Activated B cell treated with CpG ODN at 0.5 μM for 24 hours (primary cell): ENCODE data around the gene SYT13. TPM values are rescaled to one million over a fixed set of nuclear protein-coding genes. Genes with fewer than 3 reads are reported as not detected.

ENCODE experiments used
- ATAC-seq: fragments of 200-7000 bp; cut with Tn5 transposase; one replicate; pipeline ENCODE4 v1.10.0; 2021; ENCODE audit warnings: low read depth, mild to moderate bottlenecking, moderate library complexity
- CTCF ChIA-PET: fragments of 350-600 bp; sonication (Branson Sonifier 250); formaldehyde crosslinking; loops from one replicate; lab custom pipeline; 2021; ENCODE audit warnings: antibody characterized with exemption; lab: Charles Lee
- POLR2A ChIA-PET: fragments of 350-600 bp; sonication (Branson Sonifier 250); formaldehyde crosslinking; loops from one replicate; lab custom pipeline; 2021; ENCODE audit warnings: antibody characterized with exemption; lab: Charles Lee
- DNase-seq: peaks from one replicate; pipeline ENCODE4 v3.0.0; 2022
- H3K27ac Mint-ChIP-seq: one replicate; pipeline ENCODE4 v1.8.0; 2020; ENCODE audit warnings: mixed read lengths
- H3K27me3 Mint-ChIP-seq: one replicate; pipeline ENCODE4 v1.8.0; 2021; ENCODE audit warnings: mixed read lengths
- H3K36me3 Mint-ChIP-seq: one replicate; pipeline ENCODE4 v1.8.0; 2021; ENCODE audit warnings: low read depth, mixed read lengths
- H3K4me1 Mint-ChIP-seq: one replicate; pipeline ENCODE4 v1.8.0; 2021; ENCODE audit warnings: mixed read lengths
- H3K4me3 Mint-ChIP-seq: one replicate; pipeline ENCODE4 v1.8.0; 2020; ENCODE audit warnings: mild to moderate bottlenecking, mixed read lengths
- H3K9me3 Mint-ChIP-seq: one replicate; pipeline ENCODE4 v1.8.0; 2020; ENCODE audit warnings: mixed read lengths
- intact Hi-C: fragments of 100-400 bp; cut with micrococcal nuclease; formaldehyde crosslinking; loops from one replicate; pipeline ENCODE4 v1.15.1; 2024
- total RNA-seq: library from RNA; stranded (reverse); gene quantifications from 2 replicates; pipeline ENCODE4 v1.2.3, GENCODE V29; 2022
- TF ChIP-seq, protein P1 (sequence below): fragments of 200-600 bp; IDR thresholded peaks from one replicate; pipeline ENCODE4 v1.8.0; 2022; ENCODE audit warnings: antibody characterized with exemption, mild to moderate bottlenecking

The SYT13 gene
- total RNA-seq, 1 donor from 2014 or later, result not detected

DNA sequence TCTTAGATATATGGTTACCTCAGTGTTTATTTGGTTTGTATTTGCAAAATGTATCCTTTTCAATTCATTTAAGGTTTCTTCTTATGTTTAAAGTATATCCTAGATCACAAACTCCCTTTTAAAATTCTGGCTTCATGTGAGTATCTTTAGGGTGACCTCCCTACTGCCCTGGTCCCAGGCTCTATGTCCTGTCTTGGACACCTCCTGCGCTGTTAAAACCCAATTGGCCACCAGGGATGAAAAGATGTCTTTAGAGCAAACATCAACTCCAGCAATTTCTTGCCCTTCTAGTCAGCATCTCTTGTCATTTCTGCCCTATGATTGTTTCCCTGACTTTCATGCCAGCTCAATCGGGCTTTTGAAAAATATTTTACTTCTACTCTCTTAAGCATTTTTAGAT lies 28.8 kb upstream of the SYT13 start:
- Mint-ChIP-seq H3K4me3 (no peak overlapping the region), H3K4me1 (no peaks in the 10 kb centered on the region), H3K27ac (no peak overlapping the region), H3K27me3 (peaks cover 28% of the 10 kb centered on the region), H3K36me3 (no peaks in the 10 kb centered on the region), H3K9me3 (no peaks in the 10 kb centered on the region)
- DNase-seq (no peak), ATAC-seq (no peak)
- TF ChIP-seq, protein P1, sequence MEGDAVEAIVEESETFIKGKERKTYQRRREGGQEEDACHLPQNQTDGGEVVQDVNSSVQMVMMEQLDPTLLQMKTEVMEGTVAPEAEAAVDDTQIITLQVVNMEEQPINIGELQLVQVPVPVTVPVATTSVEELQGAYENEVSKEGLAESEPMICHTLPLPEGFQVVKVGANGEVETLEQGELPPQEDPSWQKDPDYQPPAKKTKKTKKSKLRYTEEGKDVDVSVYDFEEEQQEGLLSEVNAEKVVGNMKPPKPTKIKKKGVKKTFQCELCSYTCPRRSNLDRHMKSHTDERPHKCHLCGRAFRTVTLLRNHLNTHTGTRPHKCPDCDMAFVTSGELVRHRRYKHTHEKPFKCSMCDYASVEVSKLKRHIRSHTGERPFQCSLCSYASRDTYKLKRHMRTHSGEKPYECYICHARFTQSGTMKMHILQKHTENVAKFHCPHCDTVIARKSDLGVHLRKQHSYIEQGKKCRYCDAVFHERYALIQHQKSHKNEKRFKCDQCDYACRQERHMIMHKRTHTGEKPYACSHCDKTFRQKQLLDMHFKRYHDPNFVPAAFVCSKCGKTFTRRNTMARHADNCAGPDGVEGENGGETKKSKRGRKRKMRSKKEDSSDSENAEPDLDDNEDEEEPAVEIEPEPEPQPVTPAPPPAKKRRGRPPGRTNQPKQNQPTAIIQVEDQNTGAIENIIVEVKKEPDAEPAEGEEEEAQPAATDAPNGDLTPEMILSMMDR, result no peak
- intact Hi-C loops, result no loop called here
- ChIA-PET POLR2A (no interaction called here), CTCF (no interaction called here)

DNA sequence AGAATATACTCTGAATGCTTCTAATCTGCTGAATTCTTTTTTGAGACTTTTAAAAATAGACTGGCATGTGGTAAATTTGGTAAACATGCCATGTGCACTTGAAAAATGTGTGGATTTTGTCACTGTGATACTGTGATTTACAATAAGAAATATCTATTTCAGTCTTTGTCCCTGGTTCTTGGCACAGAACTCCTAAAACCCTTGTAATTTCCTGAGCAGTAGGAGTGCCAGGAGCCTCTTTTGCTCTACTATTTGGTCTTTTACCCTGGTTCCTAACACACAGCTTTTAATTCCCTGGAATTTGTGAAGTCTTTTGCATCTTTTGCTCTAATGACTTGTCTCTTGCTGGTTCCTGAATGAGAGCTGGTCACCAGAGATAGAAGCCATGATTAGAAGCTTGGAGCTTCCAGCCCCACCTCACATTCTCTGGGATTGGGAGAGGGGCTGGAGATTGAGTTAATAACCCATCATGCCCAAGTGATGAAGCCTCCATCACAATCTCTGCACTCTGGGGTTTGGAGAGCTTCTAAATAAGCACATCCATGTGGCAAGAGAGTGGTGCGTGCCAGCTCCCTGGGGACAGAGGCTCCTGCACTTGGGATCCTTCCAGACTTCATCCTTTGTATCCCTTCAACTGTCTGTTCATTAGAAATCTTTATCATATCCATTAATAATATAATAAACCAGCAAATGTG lies 27.2 kb upstream of the SYT13 start:
- Mint-ChIP-seq H3K9me3 (no peaks in the 10 kb centered on the region), H3K4me3 (no peak overlapping the region), H3K27ac (no peak overlapping the region), H3K27me3 (peaks cover 27% of the 10 kb centered on the region), H3K4me1 (no peaks in the 10 kb centered on the region), H3K36me3 (no peaks in the 10 kb centered on the region)
- ATAC-seq (no peak), DNase-seq (no peak)
- intact Hi-C loops, result no loop called here
- TF ChIP-seq, protein P1, result no peak
- POLR2A ChIA-PET, result no interaction called here
- CTCF ChIA-PET, result no interaction called here

DNA sequence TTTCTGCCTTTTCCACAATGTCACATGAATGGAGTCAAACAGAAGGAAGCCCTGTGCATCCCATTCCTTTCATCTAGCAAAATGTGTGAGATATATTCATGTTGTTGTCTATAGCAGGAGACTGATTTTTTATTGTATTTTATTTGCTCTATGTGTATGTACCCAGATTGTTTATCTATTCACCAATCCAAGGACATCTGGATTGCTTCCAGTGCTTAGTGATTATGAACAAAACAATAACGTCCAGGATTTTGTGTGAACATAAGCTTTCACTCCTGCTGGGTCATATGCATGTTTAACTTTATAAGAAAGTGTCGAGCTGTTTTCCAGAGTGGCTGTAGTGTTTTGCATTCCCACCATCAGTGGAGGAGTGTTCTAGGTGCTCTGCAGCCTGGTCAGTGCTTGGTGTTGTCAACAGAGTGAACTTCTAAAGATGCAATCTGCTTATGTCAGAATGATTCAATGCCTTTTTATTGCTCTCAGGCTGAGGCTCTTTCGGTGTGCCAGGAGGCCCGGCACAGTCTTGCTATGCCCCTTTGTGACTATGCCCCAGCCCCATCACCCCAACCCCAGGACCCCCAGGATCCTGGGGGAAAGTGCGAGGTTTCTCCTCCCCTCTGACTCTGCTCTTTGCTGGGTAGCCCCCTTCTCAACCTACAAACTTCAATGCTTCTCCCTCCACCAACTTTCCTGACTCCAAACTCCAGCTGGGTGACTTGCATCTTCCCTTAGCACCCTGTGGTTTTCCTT lies 19.9 kb upstream of the SYT13 start:
- CTCF ChIA-PET, result no interaction called here
- ATAC-seq, result no peak

DNA sequence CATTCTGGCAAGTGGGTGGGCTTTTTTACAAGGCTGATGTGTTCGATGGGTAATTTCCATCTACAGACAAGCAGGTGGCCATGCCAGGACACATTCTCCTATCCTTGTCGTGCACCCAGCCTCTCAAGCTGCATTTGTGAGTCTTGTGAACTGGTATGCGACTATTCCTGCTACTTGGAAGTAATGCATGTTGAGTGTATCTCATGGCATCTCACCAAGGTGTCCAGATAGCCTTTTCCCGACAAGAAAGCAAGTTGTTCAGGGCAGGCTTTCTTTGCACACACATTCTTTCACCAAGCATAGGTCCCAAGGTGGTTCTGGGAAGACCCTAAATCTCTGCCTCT lies 18.8 kb upstream of the SYT13 start:
- CTCF ChIA-PET, result no interaction called here
- intact Hi-C loops, result no loop called here
- TF ChIP-seq, protein P1, result no peak
- POLR2A ChIA-PET, result no interaction called here
- Mint-ChIP-seq H3K27me3 (peaks cover 13% of the 10 kb centered on the region), H3K9me3 (no peaks in the 10 kb centered on the region), H3K36me3 (no peaks in the 10 kb centered on the region), H3K4me3 (no peak overlapping the region), H3K4me1 (peaks cover 10% of the 10 kb centered on the region), H3K27ac (no peak overlapping the region)
- DNase-seq (no peak), ATAC-seq (no peak)

More for the DNA sequence above, 19.9 kb upstream of the SYT13 start:
- POLR2A ChIA-PET, result no interaction called here
- no peak overlapping the region for H3K27ac Mint-ChIP-seq
- H3K4me1 Mint-ChIP-seq, result peaks cover 10% of the 10 kb centered on the region
- no peak overlapping the region for H3K4me3 Mint-ChIP-seq
- no peaks in the 10 kb centered on the region for H3K36me3 Mint-ChIP-seq
- DNase-seq, result no peak
- no peaks in the 10 kb centered on the region for H3K9me3 Mint-ChIP-seq
- peaks cover 18% of the 10 kb centered on the region for H3K27me3 Mint-ChIP-seq
- intact Hi-C loops, result no loop called here
- TF ChIP-seq, protein P1, result no peak

DNA sequence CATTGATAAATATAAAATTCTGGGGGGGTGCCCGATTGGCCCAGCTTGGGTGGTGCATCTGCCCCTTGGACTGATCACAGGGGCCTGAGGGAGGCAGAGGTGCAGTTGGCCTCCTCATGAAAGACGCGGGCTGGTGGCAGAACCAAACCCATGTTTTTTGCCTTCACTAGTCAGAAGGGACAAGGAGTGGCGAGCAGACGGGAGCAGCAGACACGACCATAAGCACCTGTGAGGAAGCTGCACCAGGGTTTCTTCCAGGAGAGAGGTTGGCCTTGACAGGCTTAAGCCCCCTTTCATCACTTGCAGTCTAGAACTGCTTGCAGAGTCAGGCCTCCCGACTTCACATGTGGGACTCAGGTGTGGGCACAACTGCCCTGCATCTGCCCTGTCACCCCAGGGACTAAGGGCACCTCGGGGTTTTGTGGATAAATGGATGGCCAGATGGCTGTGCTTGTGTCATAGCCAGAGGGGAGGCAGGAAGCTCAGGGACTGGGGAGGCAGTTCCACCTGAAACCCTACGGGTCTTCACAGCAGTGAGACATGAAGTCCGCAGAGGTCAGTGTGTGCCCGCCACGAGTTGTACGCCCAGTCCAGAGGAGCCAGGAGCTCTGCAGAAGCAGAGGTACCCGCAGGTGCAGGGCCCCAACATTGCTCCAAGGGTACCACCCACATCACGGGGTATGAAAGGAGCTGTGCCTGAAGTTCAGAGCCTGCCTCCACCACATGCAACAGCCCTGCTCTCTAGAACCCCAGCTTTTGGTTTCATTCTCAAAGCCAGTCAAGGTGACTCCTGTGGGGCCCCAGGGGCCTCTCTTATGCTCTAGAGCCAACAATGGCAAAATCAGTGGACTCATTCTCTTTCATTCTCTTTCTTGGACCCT lies 18.2 kb upstream of the SYT13 start:
- no peak overlapping the region for H3K4me3 Mint-ChIP-seq
- POLR2A ChIA-PET, result no interaction called here

More for the DNA sequence above, 18.2 kb upstream of the SYT13 start:
- TF ChIP-seq, protein P1, result no peak
- peaks cover 9% of the 10 kb centered on the region for H3K27me3 Mint-ChIP-seq
- DNase-seq, result no peak
- CTCF ChIA-PET, result no interaction called here
- H3K4me1 Mint-ChIP-seq, result peaks cover 10% of the 10 kb centered on the region
- intact Hi-C loops, result no loop called here
- no peaks in the 10 kb centered on the region for H3K36me3 Mint-ChIP-seq
- no peak overlapping the region for H3K27ac Mint-ChIP-seq
- no peak for ATAC-seq
- H3K9me3 Mint-ChIP-seq, result no peaks in the 10 kb centered on the region
